DOHH2 (cell line): ENCODE results near the gene PHF21A.

Experiments
- H3F3A ChIP-seq: fragments of 200-600 bp; sonication (generic), shearing (Covaris generic); 2 replicates; pipeline ENCODE4 v1.6.0; 2016; ENCODE audit warnings: antibody characterized with exemption, mild to moderate bottlenecking; ENCODE audit not compliant: control insufficient read depth, insufficient read depth
- H3K27ac ChIP-seq: fragments of 200-600 bp; sonication (generic); 2 replicates; pipeline ENCODE4 v1.5.1; 2014; ENCODE audit warnings: low read depth, mild to moderate bottlenecking, low read length, moderate library complexity
- H3K27me3 ChIP-seq: fragments of 200-600 bp; sonication (generic); 2 replicates; pipeline ENCODE4 v1.6.1; 2014; ENCODE audit warnings: mild to moderate bottlenecking, low read length, mixed read lengths; ENCODE audit not compliant: control insufficient read depth
- H3K36me3 ChIP-seq: fragments of 200-600 bp; sonication (generic); 2 replicates; pipeline ENCODE4 v1.6.1; 2014; ENCODE audit warnings: mild to moderate bottlenecking, low read length, moderate library complexity, mixed read lengths; ENCODE audit not compliant: control insufficient read depth
- H3K4me1 ChIP-seq: fragments of 200-600 bp; sonication (generic); 2 replicates; pipeline ENCODE4 v1.6.1; 2014; ENCODE audit warnings: mild to moderate bottlenecking, low read length, mixed read lengths; ENCODE audit not compliant: control insufficient read depth
- H3K4me2 ChIP-seq: fragments of 200-600 bp; sonication (generic); 2 replicates; pipeline ENCODE4 v1.6.0; 2014; ENCODE audit warnings: mild to moderate bottlenecking, low read length, moderate library complexity
- H3K4me3 ChIP-seq: fragments of 200-600 bp; sonication (generic); 2 replicates; pipeline ENCODE4 v1.5.1; 2014; ENCODE audit warnings: mild to moderate bottlenecking, low read length, mixed read lengths
- H3K79me2 ChIP-seq: fragments of 200-600 bp; sonication (generic); 2 replicates; pipeline ENCODE4 v1.6.1; 2014; ENCODE audit warnings: mild to moderate bottlenecking, low read length, mixed read lengths; ENCODE audit not compliant: control insufficient read depth
- H3K9me2 ChIP-seq: fragments of 200-600 bp; sonication (generic); replicated peaks from 2 replicates; pipeline ENCODE4 v1.6.1; 2014; ENCODE audit warnings: mild to moderate bottlenecking, low read length, mixed read lengths; ENCODE audit not compliant: control insufficient read depth
- H3K9me3 ChIP-seq: fragments of 200-600 bp; sonication (generic); 2 replicates; pipeline ENCODE4 v1.6.1; 2014; ENCODE audit warnings: antibody characterized with exemption, low read length, mixed read lengths; ENCODE audit not compliant: control insufficient read depth, insufficient read depth
- H4K20me1 ChIP-seq: fragments of 200-600 bp; sonication (generic); 2 replicates; pipeline ENCODE4 v1.6.0; 2014; ENCODE audit warnings: low read depth, mild to moderate bottlenecking, antibody characterized with exemption, low read length, moderate library complexity; ENCODE audit not compliant: control insufficient read depth, insufficient read depth
- CTCF ChIP-seq: fragments of 200-600 bp; sonication (generic); IDR thresholded peaks from one replicate; pipeline ENCODE4 v1.5.1; 2014; ENCODE audit warnings: antibody characterized with exemption, mild to moderate bottlenecking, low read depth, low read length; ENCODE audit not compliant: poor library complexity, severe bottlenecking
- EZH2phosphoT487 ChIP-seq: fragments of 200-600 bp; sonication (generic); IDR thresholded peaks from 2 replicates; pipeline ENCODE4 v1.6.1; 2017; ENCODE audit warnings: borderline replicate concordance, mild to moderate bottlenecking, antibody characterized with exemption, low read length, moderate library complexity, mixed read lengths

PHF21A gene

GRCh38 chr11:46057489-46057888 is 63.8 kb downstream of the PHF21A start:
- H4K20me1 ChIP-seq, result peaks cover 4% of the 10 kb centered on the region; the same call in 1 of the 2 replicates
- no peaks in the 10 kb centered on the region for H3K9me2 ChIP-seq
- no peaks in the 10 kb centered on the region for H3K27me3 ChIP-seq
- H3K4me3 ChIP-seq, result no peak overlapping the region
- H3K79me2 ChIP-seq, result no peaks in the 10 kb centered on the region
- H3K4me1 ChIP-seq, result no peaks in the 10 kb centered on the region
- H3K4me2 ChIP-seq, result no peak overlapping the region
- H3K36me3 ChIP-seq, result peaks cover 14% of the 10 kb centered on the region
- no peaks in the 10 kb centered on the region for H3K9me3 ChIP-seq
- no peak overlapping the region for H3K27ac ChIP-seq
- no peak for TF ChIP-seq EZH2phosphoT487
- TF ChIP-seq CTCF, result no peak
- peaks cover 6% of the 10 kb centered on the region for H3F3A ChIP-seq

- no peaks in the 10 kb centered on the region for H3K4me1 ChIP-seq
- H3K4me2 ChIP-seq, result no peak overlapping the region
- H3F3A ChIP-seq, result peaks cover 6% of the 10 kb centered on the region
- no peaks in the 10 kb centered on the region for H3K9me3 ChIP-seq
- H4K20me1 ChIP-seq, result peaks cover 4% of the 10 kb centered on the region; the same call in 1 of the 2 replicates
- no peak overlapping the region for H3K27ac ChIP-seq
- H3K79me2 ChIP-seq, result no peaks in the 10 kb centered on the region
- no peaks in the 10 kb centered on the region for H3K27me3 ChIP-seq
- H3K36me3 ChIP-seq, result peaks cover 14% of the 10 kb centered on the region
- H3K4me3 ChIP-seq, result no peak overlapping the region
- TF ChIP-seq EZH2phosphoT487 (no peak), CTCF (no peak)
- H3K9me2 ChIP-seq, result no peaks in the 10 kb centered on the region
These were observed 65.9 kb downstream of the PHF21A start for GRCh38 chr11:46055371-46055770.

GRCh38 chr11:46051102-46051501 is 70.2 kb downstream of the PHF21A start:
- Histone ChIP-seq H3K4me2 (no peak overlapping the region), H3K9me2 (no peaks in the 10 kb centered on the region), H3K9me3 (no peaks in the 10 kb centered on the region), H3F3A (peaks cover 6% of the 10 kb centered on the region), H3K4me3 (no peak overlapping the region), H3K27ac (no peak overlapping the region), H3K79me2 (no peaks in the 10 kb centered on the region), H3K36me3 (peaks cover 12% of the 10 kb centered on the region), H3K27me3 (no peaks in the 10 kb centered on the region), H3K4me1 (no peaks in the 10 kb centered on the region), H4K20me1 (peaks cover 4% of the 10 kb centered on the region; the same call in 1 of the 2 replicates)
- no peak for TF ChIP-seq CTCF
- TF ChIP-seq EZH2phosphoT487, result no peak

GRCh38 chr11:46050662-46051061 is 70.6 kb downstream of the PHF21A start:
- peaks cover 4% of the 10 kb centered on the region; the same call in 1 of the 2 replicates for H4K20me1 ChIP-seq
- H3K4me2 ChIP-seq, result no peak overlapping the region
- no peak overlapping the region for H3K4me3 ChIP-seq
- no peak for TF ChIP-seq EZH2phosphoT487
- no peak for TF ChIP-seq CTCF
- no peaks in the 10 kb centered on the region for H3K79me2 ChIP-seq
- H3F3A ChIP-seq, result peaks cover 6% of the 10 kb centered on the region
- no peak overlapping the region for H3K27ac ChIP-seq
- no peaks in the 10 kb centered on the region for H3K9me2 ChIP-seq
- H3K9me3 ChIP-seq, result no peaks in the 10 kb centered on the region
- H3K4me1 ChIP-seq, result no peaks in the 10 kb centered on the region
- H3K36me3 ChIP-seq, result peaks cover 12% of the 10 kb centered on the region
- no peaks in the 10 kb centered on the region for H3K27me3 ChIP-seq
